Ammon's horn (tissue), 1 donor: ENCODE measurements around the gene MRTFB.

Experiments used
- DNase-seq: peaks from one replicate; pipeline ENCODE4 v3.0.0-alpha.2; 2016; ENCODE audit warnings: low spot score

Gene MRTFB

DNA sequence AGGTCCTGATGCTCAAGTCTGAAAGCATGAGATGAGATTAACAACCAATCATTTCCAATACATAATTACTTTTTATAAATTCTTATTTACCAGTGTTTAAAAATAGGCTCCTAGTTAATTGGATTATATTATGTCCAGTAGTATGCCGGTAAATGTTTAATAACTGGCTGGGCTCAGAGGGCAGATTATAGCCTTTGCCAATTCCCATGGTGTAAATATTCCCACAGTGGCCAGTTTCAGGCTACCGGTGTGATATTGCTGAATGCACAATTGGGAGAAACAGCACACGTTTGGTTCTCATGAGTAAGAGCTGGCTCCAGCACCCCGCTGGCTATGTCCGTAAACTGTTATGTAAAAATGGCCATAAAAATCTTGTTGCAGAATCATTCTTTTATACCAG, 167.6 kb downstream of the MRTFB start:
- no peak for DNase-seq

- DNase-seq = no peak
Observed at GRCh38 chr16:14239791-14240190, 168.7 kb downstream of the MRTFB start.

GRCh38 chr16:14240219-14240843, 169.2 kb downstream of the MRTFB start:
- no peak for DNase-seq

GRCh38 chr16:14240964-14241363, 169.8 kb downstream of the MRTFB start:
- no peak for DNase-seq

DNA sequence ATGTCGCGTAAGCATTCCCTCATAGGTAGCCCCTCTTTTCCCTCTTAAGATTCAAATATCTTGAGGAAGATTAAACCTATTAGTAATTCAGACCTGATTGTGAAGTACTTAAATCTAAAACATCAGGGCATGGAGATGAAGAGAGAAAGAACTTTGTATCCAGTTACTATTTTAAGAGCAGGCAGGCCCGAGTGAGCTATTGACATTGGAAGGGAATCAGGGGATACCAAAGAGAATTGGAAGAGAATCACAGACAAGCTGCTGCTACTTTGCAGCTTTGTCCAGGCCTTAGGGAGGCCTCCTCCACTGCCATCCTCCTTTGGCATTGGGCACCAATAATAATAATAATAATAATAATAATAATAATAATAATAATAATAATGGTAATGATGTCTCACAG, 170.5 kb downstream of the MRTFB start:
- no peak for DNase-seq

DNA sequence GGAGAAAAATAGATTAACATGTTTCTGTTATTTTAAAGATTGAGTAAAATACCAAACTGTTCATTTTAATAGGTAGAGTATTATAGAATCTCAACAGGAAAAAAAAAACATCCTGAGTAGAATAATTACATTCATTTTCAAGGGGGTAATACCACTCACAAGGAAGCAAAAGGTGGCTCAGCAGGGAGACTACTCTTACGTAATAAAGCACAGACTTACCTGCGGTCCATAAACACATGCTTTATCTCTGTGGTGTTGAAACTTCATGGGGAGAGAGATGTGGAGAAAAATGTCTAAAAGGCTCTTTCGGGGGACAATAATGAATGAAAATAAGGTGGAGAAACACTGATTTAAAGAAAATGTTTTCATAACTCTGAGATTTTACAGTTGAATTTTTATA, 171.7 kb downstream of the MRTFB start:
- DNase-seq = no peak

DNA sequence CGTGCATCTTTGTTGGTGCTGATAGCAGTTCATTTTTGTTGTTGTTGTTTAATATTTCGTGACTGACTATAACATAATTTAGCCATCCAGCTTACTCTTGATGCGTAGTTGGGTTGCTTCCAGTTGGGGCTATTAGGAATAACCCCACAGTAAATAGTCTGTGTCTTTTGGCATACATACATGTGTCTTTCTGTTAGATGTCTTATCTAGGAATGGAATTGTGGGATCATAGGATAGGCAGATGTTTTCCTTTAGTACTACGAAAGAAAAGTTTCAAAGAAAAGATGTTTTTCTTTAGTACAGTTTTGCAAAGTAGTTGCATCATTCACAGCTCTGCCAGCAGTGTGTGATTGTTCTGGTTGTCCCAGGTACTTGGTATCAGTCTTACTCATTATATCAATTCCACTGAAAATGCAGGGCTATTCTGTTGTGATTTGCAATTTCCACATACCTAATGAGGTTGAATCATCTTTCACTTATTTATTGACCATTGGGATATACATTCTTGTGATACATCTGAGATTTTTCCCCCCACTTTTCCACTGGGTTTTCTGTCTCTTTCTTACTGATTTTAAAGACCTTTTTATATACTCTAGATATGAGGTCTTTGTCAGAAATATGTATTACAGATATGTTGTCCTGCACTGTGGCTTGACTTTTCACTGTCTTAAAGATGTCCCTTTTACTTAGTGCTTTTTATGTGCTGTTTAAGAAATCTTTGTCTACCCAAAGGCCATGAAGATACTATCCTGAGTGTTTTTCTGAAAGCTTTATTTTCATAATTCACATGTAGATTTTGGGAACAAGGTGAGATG, 173.3 kb downstream of the MRTFB start:
- no peak for DNase-seq

GRCh38 chr16:14248791-14249190, 177.7 kb downstream of the MRTFB start:
- DNase-seq = no peak

DNA sequence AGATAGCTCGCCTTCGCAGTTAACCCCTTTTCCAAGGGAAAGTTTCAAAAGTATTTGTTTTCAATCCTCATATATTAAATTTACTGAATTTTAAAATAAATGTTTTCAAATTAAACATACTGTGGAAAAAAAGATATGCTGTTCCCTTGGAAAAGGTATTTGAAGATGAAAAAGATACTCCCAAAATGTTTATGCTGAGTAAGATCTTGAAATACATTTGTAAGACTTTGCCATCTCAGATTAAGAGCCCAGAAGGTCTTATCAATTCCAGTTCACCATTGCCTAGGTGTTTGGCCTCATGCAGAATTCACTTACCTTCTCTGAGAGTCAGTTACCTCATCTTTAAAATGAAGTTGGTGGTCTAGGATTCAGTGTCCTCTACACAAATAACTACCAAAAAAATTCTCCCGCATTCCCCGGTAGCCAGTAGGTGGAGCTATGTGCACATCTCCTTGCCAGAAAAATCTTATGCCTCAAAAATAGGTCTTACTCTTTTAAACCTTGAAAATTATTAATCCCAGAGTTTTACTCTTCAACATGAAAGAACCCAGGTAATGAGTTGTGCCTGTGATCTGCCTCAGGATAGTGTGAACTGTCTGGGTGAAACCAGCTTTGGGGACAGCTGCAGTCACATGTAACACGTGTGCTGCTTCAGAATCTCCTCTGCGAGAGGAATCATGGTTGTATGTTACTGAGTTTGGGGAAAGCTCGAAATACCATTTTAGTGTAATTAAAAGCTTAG, 178.3 kb downstream of the MRTFB start:
- peak; percentile 34 for DNase-seq

DNA sequence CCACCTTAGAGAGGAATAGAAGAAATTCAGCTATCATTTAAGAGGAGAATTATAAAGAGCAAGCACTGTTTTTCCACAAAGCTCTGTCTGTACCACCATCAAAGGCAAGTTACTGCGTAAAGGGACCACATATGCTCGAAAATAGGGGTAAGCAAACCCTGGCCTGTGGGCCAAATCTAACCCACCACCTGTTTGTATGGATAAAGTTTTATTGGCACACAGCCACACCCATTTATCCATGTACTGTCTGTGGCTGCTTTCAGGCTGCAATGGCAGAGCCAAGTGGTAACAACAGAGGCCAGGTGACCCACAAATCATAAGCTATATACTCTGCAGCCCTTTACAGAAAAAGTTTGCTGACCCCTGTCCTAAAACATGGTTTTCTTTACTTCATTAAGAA, 180.3 kb downstream of the MRTFB start:
- no peak for DNase-seq

DNA sequence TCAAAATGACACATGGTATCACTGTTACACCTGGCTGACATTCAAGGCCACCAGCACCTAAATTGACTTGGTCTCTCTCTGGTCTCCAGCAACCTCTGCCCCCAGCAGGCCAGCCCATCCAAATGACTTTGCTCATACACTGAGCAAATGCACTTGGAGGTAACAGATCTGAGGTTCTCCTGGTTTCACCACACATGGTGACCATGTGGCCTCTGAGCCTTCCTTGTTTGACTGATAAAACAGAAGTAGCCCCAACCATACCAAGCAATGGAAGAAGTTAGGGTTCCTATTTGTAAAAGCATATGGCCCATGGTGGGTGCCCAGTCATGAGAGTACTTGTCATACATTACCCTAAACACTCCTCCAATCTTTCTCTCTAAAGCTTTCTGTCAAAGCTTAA, 181.7 kb downstream of the MRTFB start:
- no peak for DNase-seq

DNA sequence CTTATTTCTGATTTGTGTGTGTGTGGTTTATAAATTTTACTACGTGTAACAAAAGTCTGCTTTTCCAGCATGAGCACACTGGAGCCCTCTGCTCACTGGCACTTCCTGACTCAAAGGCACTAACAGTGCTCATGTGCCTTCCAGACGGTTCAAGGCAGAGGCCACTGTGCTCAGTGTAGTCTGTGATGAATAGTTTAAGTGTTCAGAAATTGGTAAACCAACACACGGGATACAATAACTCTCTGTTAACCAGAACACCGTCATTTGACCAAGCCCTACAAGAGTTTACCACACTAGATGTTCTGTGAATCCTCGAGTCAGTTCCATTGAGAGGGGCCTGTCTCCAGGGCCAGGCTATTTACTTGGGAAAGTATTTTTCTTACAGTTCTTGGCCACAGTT, 191.9 kb downstream of the MRTFB start:
- peak; percentile 74 for DNase-seq

DNA sequence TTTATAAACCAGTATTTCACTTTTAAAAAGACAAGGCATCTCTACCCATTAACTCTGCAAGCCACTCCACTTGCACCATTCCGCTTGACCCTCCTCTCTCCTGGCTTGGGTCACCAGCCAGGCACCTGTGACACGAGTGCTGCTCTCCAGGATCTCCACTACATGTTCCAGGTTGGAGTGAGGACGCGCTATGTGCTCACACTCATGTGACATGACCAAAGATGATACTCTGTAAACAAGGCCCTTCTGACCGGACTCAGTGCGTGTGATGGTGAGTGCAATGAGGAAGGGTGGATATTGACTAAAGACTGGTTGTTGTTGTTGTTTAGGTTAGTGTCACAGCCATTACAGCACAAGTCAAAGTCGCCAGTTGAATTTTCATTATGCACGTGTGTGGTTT, 192.7 kb downstream of the MRTFB start:
- DNase-seq = no peak

GRCh38 chr16:14264327-14264943, 193.3 kb downstream of the MRTFB start:
- DNase-seq = no peak

DNA sequence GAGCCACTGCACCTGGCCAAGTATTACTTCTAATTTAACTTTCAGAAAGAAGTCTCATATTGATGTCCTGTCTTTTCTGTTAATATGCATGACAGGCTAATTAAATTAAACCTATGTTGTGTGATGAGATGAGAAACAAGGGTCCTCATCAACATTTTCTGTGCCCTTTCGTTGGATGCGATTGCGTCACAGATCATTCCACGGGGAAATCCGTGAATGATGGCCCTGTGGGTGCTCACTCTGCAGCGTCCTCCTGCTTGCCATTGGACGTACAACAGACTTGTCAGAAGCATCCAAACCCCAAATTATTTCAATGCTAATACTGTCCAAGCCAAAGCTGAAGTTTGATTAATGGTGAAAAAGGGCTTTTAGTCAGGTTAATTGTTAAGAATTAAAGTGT, 197.0 kb downstream of the MRTFB start:
- DNase-seq = no peak

- no peak for DNase-seq
Observed at GRCh38 chr16:14275934-14276333, 204.8 kb downstream of the MRTFB start.

GRCh38 chr16:14278749-14279148, 207.6 kb downstream of the MRTFB start:
- DNase-seq = no peak

GRCh38 chr16:14280541-14280940, 209.4 kb downstream of the MRTFB start:
- DNase-seq = no peak

- DNase-seq = no peak
Observed at GRCh38 chr16:14283786-14284185, 212.7 kb downstream of the MRTFB start.

DNA sequence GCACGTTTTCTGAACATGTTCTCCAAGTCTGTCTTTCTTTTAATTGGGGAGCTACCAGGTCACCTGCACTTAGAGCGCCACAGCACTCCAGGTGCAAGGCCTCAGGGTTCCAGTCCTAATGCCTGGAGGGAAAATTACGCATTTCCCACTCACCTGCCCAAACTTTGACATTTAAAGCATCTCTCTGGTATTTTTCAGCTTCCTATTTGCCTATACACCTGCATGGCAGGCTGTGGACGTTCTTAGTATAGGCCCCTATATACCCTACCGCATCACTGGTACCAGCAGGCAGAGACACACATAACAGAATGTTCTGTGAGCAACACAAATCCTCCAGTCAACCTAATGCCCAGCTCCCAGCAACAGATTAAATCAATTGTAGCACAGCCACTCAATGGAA, 213.3 kb downstream of the MRTFB start:
- DNase-seq = no peak

- DNase-seq = peak; percentile 77
Observed at GRCh38 chr16:14284930-14285512, 213.9 kb downstream of the MRTFB start.
